Right forelimb (tissue), 1 donor: ENCODE results near the gene HYKK.
"Not testable (repeated sequence)": the region's sequence is repeated elsewhere in the genome, so short reads cannot be mapped to it uniquely, and the experiment has no call there.

ENCODE experiments used
- DNase-seq: peaks from one replicate; pipeline ENCODE4 v3.0.0-alpha.2; 2018

The HYKK gene

DNA sequence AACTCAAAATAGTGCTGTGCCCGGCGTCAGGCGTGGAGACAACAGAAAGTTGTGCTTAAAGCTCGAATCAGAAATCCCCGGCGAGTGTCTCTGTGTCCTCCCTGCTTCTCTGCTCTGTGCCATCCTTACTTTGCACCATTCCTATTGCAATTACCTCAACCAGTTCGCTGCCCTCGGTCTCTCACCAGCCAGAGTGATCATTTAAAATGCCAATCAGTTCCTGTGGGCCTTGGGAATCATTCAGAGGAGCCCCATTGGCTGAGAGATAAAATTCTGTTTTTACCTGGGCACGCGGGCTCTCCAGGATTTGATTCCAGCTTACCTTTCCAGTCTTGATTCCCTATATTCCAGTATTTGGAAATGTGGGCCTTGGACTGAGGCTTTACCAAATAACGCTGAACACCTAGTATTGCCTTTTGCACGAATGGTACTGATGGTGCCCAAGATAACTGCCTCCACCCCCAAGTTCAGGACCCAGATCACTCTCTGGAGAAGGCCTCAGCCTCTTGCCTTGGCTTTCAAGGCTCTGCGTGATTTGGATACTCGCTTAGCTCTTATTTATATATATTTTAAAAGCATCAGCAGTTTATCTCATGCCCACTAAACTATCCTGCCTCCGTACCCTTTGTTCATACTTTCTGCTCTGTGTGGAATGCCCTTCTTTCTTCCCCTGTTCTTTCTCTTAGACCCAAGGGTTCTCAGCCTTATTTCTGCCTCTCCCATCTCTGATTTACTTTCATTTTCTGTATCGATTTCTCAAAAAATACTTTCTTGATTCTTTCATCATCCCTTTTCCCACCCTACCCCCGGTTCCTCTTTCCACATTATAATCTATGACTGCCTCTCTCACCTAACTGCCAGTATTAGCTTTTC lies 33.7 kb downstream of the HYKK start:
- DNase-seq = no peak

DNA sequence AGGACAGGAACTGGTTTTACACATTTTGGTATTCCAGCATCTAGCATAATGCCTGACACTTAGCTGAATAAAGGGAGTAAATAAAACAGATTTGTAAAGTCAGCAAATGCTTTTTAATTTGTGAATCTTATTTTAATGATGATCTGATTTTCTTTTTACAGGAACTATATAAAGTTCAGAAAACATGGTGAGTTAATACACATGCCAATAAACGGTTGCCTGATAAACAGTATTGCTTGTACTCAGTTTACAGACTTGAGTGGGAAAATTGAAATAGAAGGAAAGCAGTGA lies 34.3 kb downstream of the HYKK start:
- no peak for DNase-seq

DNA sequence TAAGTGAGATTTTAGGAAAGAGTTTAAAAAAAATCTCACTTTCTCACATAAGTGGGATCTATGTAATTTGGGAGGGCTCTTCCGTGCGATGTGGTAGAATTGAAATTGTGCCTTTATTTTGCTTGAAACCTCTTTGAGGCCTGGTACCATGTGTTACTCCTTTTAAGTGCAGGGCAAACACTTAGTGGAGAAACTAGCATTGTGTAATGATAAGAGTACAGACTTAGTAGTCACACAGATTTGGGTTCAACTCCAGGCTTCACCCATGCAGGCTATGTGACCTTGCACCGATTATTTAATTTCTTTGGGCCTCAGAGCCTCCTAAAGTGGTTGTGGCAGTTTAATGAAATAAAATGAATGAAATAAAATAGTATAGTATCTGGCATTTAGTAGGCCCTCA lies 35.3 kb downstream of the HYKK start:
- DNase-seq = no peak

DNA sequence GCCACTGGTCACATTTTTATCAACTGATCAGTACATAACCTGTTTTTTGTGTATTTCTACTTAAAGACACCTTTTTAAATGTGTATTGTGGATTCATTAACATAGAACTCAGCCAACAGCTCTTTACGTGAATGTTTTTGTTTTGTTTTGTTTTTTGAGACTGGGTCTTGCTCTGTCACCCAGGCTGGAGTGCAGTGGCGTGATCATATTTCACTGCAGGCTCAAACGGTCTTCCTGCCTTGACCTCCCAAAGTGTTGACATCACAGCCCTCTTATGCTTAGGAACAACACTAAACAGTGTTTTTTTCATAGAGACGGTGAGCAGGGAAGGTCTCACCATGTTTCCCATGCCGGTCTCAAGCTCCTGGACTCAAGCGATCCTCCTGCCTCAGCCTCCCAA lies 42.8 kb downstream of the HYKK start:
- no peak for DNase-seq

DNA sequence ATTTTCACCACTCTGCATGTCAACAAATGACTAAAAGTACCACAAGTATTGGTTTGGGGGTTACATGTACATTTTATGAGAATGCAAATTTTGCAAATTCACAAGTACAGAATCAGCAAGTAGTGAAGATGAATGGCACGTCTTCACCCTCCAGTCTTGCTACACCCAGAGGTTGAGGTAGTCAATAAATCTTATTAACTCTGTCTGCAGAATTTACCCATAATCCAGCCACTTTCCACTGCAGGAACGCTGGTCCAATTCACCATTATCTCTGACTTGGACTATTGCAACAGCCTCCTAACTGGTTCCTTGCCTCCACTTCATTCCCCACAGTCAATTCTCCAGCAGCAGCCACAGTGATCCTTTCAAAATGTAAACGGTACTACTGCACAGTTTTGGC lies 43.4 kb downstream of the HYKK start:
- DNase-seq = no peak

DNA sequence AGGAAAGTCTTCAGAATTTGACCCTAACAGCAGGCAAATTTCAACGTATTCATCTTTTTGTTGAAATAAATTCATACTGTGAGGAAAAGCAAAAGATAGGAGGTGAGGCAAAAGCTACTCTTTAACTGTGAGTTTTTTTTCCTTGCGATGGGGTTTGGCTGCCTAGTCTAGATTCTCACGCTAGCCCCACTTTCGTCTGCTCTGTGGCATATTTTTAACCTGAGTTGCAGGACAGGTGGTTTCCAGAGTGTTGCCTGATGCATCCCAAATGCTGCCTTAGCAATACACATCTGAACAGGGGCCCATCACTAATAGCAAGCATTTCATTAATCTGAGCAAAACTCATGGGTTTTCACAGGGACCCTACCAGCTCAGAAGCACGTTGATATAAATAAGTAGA lies 44.5 kb downstream of the HYKK start:
- DNase-seq = no peak

- DNase-seq = no peak
These were observed 45.2 kb downstream of the HYKK start for GRCh38 chr15:78552597-78552996.

GRCh38 chr15:78560201-78560600 lies 52.8 kb downstream of the HYKK start:
- DNase-seq = not testable (repeated sequence)

DNA sequence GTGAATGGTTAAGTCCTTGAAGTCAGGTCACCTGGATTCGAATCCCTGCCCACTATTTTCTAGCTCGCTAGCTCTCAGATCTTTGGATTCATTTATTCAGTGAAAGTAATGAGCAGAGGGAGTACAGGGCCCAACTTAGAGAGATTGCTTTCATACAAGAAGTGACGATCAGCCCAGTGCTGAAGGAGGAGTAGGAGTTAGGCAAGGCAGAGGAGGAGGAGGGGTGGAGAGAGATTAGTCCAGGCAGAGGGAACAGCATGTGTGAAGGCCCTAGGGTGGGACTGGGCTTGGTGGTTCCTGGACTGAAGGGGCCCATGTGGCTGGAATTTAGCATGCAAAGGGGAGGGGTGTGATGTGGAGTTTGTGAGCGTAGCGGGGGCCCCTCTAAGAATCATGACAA lies 54.1 kb downstream of the HYKK start:
- DNase-seq = no peak

GRCh38 chr15:78563092-78563491 lies 55.7 kb downstream of the HYKK start:
- no peak for DNase-seq

DNA sequence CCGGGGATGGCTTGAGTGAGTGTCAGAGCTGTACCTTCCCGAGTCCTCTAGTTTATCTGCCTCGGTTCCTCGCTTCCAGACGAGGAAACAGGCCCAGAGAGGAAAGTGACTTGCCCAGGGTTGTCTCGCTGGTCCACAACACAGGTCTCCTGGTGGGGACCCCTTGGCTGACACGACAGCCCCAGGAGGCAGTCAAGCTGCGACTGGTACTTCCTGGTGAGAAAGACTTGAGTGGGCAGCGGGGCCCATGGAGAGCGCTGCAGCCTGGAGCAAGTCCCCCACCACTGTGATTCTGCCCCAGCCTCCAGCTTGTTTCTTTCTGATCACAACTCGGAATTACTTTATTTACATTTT lies 57.3 kb downstream of the HYKK start:
- DNase-seq = no peak

GRCh38 chr15:78565097-78565950 lies 57.9 kb downstream of the HYKK start, which contains the start of gene CHRNA5:
TSS of gene CHRNA5 (plus strand) at chr15:78565520. CDS start at chr15:78565720, 200 bp downstream.
- DNase-seq = peak; percentile 87

- peak; percentile 46 for DNase-seq
These were observed 58.8 kb downstream of the HYKK start for GRCh38 chr15:78565951-78566774.

GRCh38 chr15:78567531-78567930 lies 60.2 kb downstream of the HYKK start:
- no peak for DNase-seq

GRCh38 chr15:78570710-78571109 lies 63.3 kb downstream of the HYKK start:
- DNase-seq = no peak

DNA sequence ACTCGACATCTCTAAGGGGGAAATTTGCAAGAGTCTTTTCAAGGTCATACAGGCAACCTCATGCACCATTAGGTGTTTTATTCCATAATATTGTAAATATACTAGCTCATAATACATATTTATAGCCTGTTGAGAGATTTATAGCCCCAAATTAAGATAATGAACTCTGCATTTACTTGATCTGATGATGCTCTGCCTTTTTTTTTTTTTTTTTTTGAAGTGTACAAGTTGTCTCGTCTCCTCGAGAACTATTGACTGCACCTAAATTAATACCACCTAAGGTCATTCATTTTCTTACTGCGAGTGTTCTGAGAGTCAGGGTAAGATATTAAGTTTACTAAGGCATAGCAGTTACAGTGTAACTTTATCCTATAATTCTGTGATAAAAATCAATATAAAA lies 64.0 kb downstream of the HYKK start:
- DNase-seq = no peak

GRCh38 chr15:78573416-78573815 lies 66.0 kb downstream of the HYKK start:
- DNase-seq = no peak

DNA sequence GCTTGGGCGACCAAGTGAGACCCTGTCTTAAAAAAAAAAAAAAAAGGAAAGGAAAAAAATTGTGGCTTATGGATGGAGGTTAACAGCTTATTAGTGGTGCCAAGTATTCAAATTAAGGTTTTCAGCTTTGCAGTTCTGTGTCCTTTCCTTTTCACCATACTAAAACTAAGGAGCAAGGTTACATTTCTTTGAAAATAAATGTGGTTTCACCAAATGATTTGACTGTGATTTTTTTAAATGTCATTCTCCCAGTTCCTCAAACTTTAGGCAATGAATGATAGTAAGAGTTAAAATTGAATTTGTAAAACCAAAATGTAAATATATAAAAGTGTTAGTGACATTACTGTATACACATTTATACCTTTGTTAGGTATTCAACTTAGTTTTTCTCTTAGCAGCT lies 67.6 kb downstream of the HYKK start:
- DNase-seq = no peak
